Activated naive CD4-positive, alpha-beta T cell treated with anti-CD3 and anti-CD28 coated beads for 36 hours (primary cell): ENCODE measurements around the gene RNPEP. TPM values are rescaled to one million over a fixed set of nuclear protein-coding genes. Genes with fewer than 3 reads are reported as not detected.
A peak's percentile ranks its signal among the peaks of the same experiment; 100 is the strongest.

ENCODE experiments used
- CTCF ChIA-PET: fragments of 350-600 bp; sonication (Branson Sonifier 250); formaldehyde crosslinking; loops from one replicate; lab custom pipeline; 2021; ENCODE audit warnings: antibody characterized with exemption; lab: Charles Lee
- DNase-seq: peaks from one replicate; pipeline ENCODE4 v3.0.0-alpha.2; 2020
- H3K27ac Mint-ChIP-seq: one replicate; pipeline ENCODE4 v1.8.0; 2021; ENCODE audit warnings: mild to moderate bottlenecking, mixed read lengths
- H3K27me3 Mint-ChIP-seq: one replicate; pipeline ENCODE4 v1.8.0; 2021; ENCODE audit warnings: low read depth, mixed read lengths
- H3K36me3 Mint-ChIP-seq: one replicate; pipeline ENCODE4 v1.8.0; 2021; ENCODE audit warnings: low read depth, mixed read lengths
- H3K4me1 Mint-ChIP-seq: one replicate; pipeline ENCODE4 v1.8.0; 2021; ENCODE audit warnings: low read depth, mixed read lengths
- H3K4me3 Mint-ChIP-seq: one replicate; pipeline ENCODE4 v1.8.0; 2021; ENCODE audit warnings: mild to moderate bottlenecking, moderate library complexity, mixed read lengths
- H3K9me3 Mint-ChIP-seq: one replicate; pipeline ENCODE4 v1.8.0; 2021; ENCODE audit warnings: mixed read lengths
- intact Hi-C: fragments of 100-400 bp; cut with micrococcal nuclease; formaldehyde crosslinking; loops from one replicate; pipeline ENCODE4 v1.15.1; 2023
- total RNA-seq, 2 experiments: library from RNA; stranded (reverse); gene quantifications; one replicate each; pipeline ENCODE4 v1.2.3, GENCODE V29; 2021

RNPEP gene
- total RNA-seq, 2 experiments from 2014 or later = 43.4 to 44.4 TPM

GRCh38 chr1:201966171-201966570 is 16.3 kb upstream of the RNPEP start:
- CTCF ChIA-PET = no interaction called here
- H3K27ac Mint-ChIP-seq = peak overlapping the region; percentile 39
- intact Hi-C loops = no loop called here
- H3K9me3 Mint-ChIP-seq = no peaks in the 10 kb centered on the region
- DNase-seq = no peak
- H3K4me1 Mint-ChIP-seq = no peaks in the 10 kb centered on the region
- H3K36me3 Mint-ChIP-seq = peaks cover 17% of the 10 kb centered on the region
- H3K4me3 Mint-ChIP-seq = no peak overlapping the region
- no peaks in the 10 kb centered on the region for H3K27me3 Mint-ChIP-seq

- Mint-ChIP-seq H3K36me3 (peaks cover 15% of the 10 kb centered on the region), H3K4me3 (no peak overlapping the region), H3K27ac (no peak overlapping the region), H3K9me3 (no peaks in the 10 kb centered on the region), H3K27me3 (no peaks in the 10 kb centered on the region), H3K4me1 (no peaks in the 10 kb centered on the region)
- no peak for DNase-seq
- CTCF ChIA-PET = interaction anchor here (0.6 to 1.6 kb wide), 5 partner anchors 29 to 276 kb away, joined by 3 to 12 read pairs (median 6); no protein-coding TSS in a partner anchor
- intact Hi-C loops = no loop called here
Measured at GRCh38 chr1:201968202-201968925, 14.1 kb upstream of the RNPEP start.

GRCh38 chr1:201970334-201971159 is 11.9 kb upstream of the RNPEP start:
- Mint-ChIP-seq H3K27me3 (no peaks in the 10 kb centered on the region), H3K27ac (no peak overlapping the region), H3K36me3 (peaks cover 15% of the 10 kb centered on the region), H3K4me1 (no peaks in the 10 kb centered on the region), H3K9me3 (no peaks in the 10 kb centered on the region), H3K4me3 (no peak overlapping the region)
- DNase-seq = no peak
- CTCF ChIA-PET = interaction anchor here (5.2 kb wide), 1 partner anchor 75 kb away, joined by 123 read pairs; no protein-coding TSS in a partner anchor
- intact Hi-C loops = no loop called here

- peaks cover 2% of the 10 kb centered on the region for H3K36me3 Mint-ChIP-seq
- CTCF ChIA-PET = interaction anchor here (0.6 to 4.9 kb wide), 5 partner anchors 9 to 154 kb away, joined by 3 to 28 read pairs (median 9); no protein-coding TSS in a partner anchor
- H3K4me3 Mint-ChIP-seq = peak overlapping the region; percentile 92
- intact Hi-C loops = loop anchor here (1.0 kb wide), 1 partner anchor 86 kb away; no protein-coding TSS in a partner anchor
- DNase-seq = peak; percentile 67
- H3K27me3 Mint-ChIP-seq = no peaks in the 10 kb centered on the region
- H3K4me1 Mint-ChIP-seq = peaks cover 17% of the 10 kb centered on the region
- H3K9me3 Mint-ChIP-seq = no peaks in the 10 kb centered on the region
- H3K27ac Mint-ChIP-seq = peak overlapping the region; percentile 53
Measured at GRCh38 chr1:201982082-201982622, 296 bp upstream of the RNPEP start.

GRCh38 chr1:201983380-201983805 is 945 bp downstream of the RNPEP start:
- peaks cover 17% of the 10 kb centered on the region for H3K4me1 Mint-ChIP-seq
- peak overlapping the region; percentile 87 for H3K4me3 Mint-ChIP-seq

GRCh38 chr1:201984446-201984845 is 2.0 kb downstream of the RNPEP start:
- Mint-ChIP-seq H3K4me3 (no peak overlapping the region), H3K9me3 (no peaks in the 10 kb centered on the region), H3K27me3 (no peaks in the 10 kb centered on the region), H3K36me3 (peaks cover 2% of the 10 kb centered on the region), H3K27ac (no peak overlapping the region), H3K4me1 (peaks cover 17% of the 10 kb centered on the region)
- CTCF ChIA-PET = interaction anchor here (2.0 to 4.9 kb wide), 2 partner anchors 15 to 89 kb away, joined by 11 to 28 read pairs; no protein-coding TSS in a partner anchor
- intact Hi-C loops = no loop called here
- DNase-seq = no peak

More at GRCh38 chr1:201983380-201983805, 945 bp downstream of the RNPEP start:
- CTCF ChIA-PET = interaction anchor here (1.9 to 4.9 kb wide), 3 partner anchors 11 to 88 kb away, joined by 9 to 28 read pairs (median 10); no protein-coding TSS in a partner anchor
- H3K36me3 Mint-ChIP-seq = peaks cover 2% of the 10 kb centered on the region
- intact Hi-C loops = loop anchor here (1.0 kb wide), 1 partner anchor 28 kb away; the partner anchor contains the start of gene TIMM17A
- no peaks in the 10 kb centered on the region for H3K27me3 Mint-ChIP-seq
- no peak for DNase-seq
- no peaks in the 10 kb centered on the region for H3K9me3 Mint-ChIP-seq
- H3K27ac Mint-ChIP-seq = peak overlapping the region; percentile 69

GRCh38 chr1:201985355-201985754 is 2.9 kb downstream of the RNPEP start:
- Mint-ChIP-seq H3K9me3 (no peaks in the 10 kb centered on the region), H3K4me3 (no peak overlapping the region), H3K36me3 (peaks cover 6% of the 10 kb centered on the region), H3K4me1 (peaks cover 17% of the 10 kb centered on the region), H3K27me3 (no peaks in the 10 kb centered on the region), H3K27ac (no peak overlapping the region)
- intact Hi-C loops = no loop called here
- CTCF ChIA-PET = interaction anchor here (0.6 to 4.9 kb wide), 4 partner anchors 14 to 150 kb away, joined by 3 to 28 read pairs (median 10); no protein-coding TSS in a partner anchor
- no peak for DNase-seq

- Mint-ChIP-seq H3K27ac (no peak overlapping the region), H3K4me1 (peaks cover 5% of the 10 kb centered on the region), H3K36me3 (peaks cover 10% of the 10 kb centered on the region), H3K9me3 (no peaks in the 10 kb centered on the region), H3K4me3 (no peak overlapping the region), H3K27me3 (no peaks in the 10 kb centered on the region)
- no peak for DNase-seq
- CTCF ChIA-PET = interaction anchor here (1.7 to 2.2 kb wide), 2 partner anchors 11 to 16 kb away, joined by 7 to 10 read pairs; no protein-coding TSS in a partner anchor
- intact Hi-C loops = no loop called here
Measured at GRCh38 chr1:201988601-201989000, 6.2 kb downstream of the RNPEP start.

- intact Hi-C loops = no loop called here
- Mint-ChIP-seq H3K4me3 (no peak overlapping the region), H3K9me3 (no peaks in the 10 kb centered on the region), H3K4me1 (no peaks in the 10 kb centered on the region), H3K27me3 (no peaks in the 10 kb centered on the region), H3K27ac (no peak overlapping the region), H3K36me3 (peaks cover 14% of the 10 kb centered on the region)
- DNase-seq = no peak
- CTCF ChIA-PET = interaction anchor here (1.7 to 2.2 kb wide), 2 partner anchors 10 to 17 kb away, joined by 7 to 10 read pairs; no protein-coding TSS in a partner anchor
Measured at GRCh38 chr1:201989354-201990128, 7.1 kb downstream of the RNPEP start.

GRCh38 chr1:201990427-201990826 is 8.0 kb downstream of the RNPEP start:
- Mint-ChIP-seq H3K36me3 (peaks cover 14% of the 10 kb centered on the region), H3K27ac (no peak overlapping the region), H3K27me3 (no peaks in the 10 kb centered on the region), H3K4me3 (no peak overlapping the region), H3K9me3 (no peaks in the 10 kb centered on the region), H3K4me1 (no peaks in the 10 kb centered on the region)
- DNase-seq = no peak
- CTCF ChIA-PET = interaction anchor here (0.8 kb wide), 1 partner anchor 94 kb away, joined by 3 read pairs; no protein-coding TSS in a partner anchor
- intact Hi-C loops = no loop called here

GRCh38 chr1:201999625-202000238 is 17.3 kb downstream of the RNPEP start:
- H3K27me3 Mint-ChIP-seq = no peaks in the 10 kb centered on the region
- intact Hi-C loops = loop anchor here (1.0 to 2.0 kb wide), 2 partner anchors 103 to 135 kb away; no protein-coding TSS in a partner anchor
- H3K36me3 Mint-ChIP-seq = peaks cover 26% of the 10 kb centered on the region
- CTCF ChIA-PET = interaction anchor here (0.5 to 4.8 kb wide), 37 partner anchors 11 to 296 kb away, joined by 3 to 46 read pairs (median 4); partner anchors contain the start of genes ELF3, LMOD1 and RNPEP
- H3K27ac Mint-ChIP-seq = no peak overlapping the region
- H3K9me3 Mint-ChIP-seq = no peaks in the 10 kb centered on the region
- H3K4me3 Mint-ChIP-seq = no peak overlapping the region
- no peaks in the 10 kb centered on the region for H3K4me1 Mint-ChIP-seq
- DNase-seq = peak; percentile 53
